H1 (cell line): ENCODE measurements around the gene B4GALNT3. TPM values are rescaled to one million over a fixed set of nuclear protein-coding genes. Genes with fewer than 3 reads are reported as not detected.

Source experiments
- CTCF ChIA-PET: fragments of 300-600 bp; sonication (Branson Sonifier 250); formaldehyde crosslinking; loops from one replicate; lab custom pipeline; 2021; ENCODE audit not compliant: partially characterized antibody; lab: Charles Lee
- POLR2A ChIA-PET: fragments of 300-600 bp; sonication (Branson Sonifier 250); formaldehyde crosslinking; loops from one replicate; lab custom pipeline; 2021; ENCODE audit warnings: inconsistent platforms; ENCODE audit not compliant: partially characterized antibody; lab: Charles Lee
- DNase-seq, 2 experiments: peaks; one replicate each; pipeline versions ENCODE4 v3.0.0 to v3.0.0-alpha.2; 2010 to 2022; ENCODE audit warnings: low spot score in 2 of 2, low read depth in 1 of 2, mixed read lengths in 1 of 2
- FAIRE-seq: peaks from 2 replicates; lab custom pipeline; 2011; peaks lifted over from hg19 to GRCh38; lab: Jason Lieb, UNC
- H2AFZ ChIP-seq: 2 replicates; pipeline ENCODE4 v1.8.1; 2012; ENCODE audit warnings: low read length, inconsistent platforms
- H2AK5ac ChIP-seq: 2 replicates; pipeline ENCODE4 v1.6.1; 2013; ENCODE audit warnings: low read depth, low read length
- H2BK120ac ChIP-seq: replicated peaks from 2 replicates; pipeline ENCODE3; 2013; ENCODE audit warnings: low read depth, low read length, inconsistent platforms
- H2BK12ac ChIP-seq: 2 replicates; pipeline ENCODE4 v1.6.1; 2013; ENCODE audit warnings: low read depth, low read length
- H2BK15ac ChIP-seq: 2 replicates; pipeline ENCODE4 v1.6.1; 2013; ENCODE audit warnings: low read length
- H2BK20ac ChIP-seq: 2 replicates; pipeline ENCODE4 v1.6.1; 2013; ENCODE audit warnings: low read length
- H2BK5ac ChIP-seq: 2 replicates; pipeline ENCODE4 v1.6.1; 2013; ENCODE audit warnings: low read depth, low read length
- H3K14ac ChIP-seq: 2 replicates; pipeline ENCODE4 v1.6.1; 2013; ENCODE audit warnings: inconsistent platforms; ENCODE audit not compliant: insufficient read length
- H3K18ac ChIP-seq: 2 replicates; pipeline ENCODE4 v1.6.1; 2013; ENCODE audit warnings: low read length; ENCODE audit errors: extremely low read depth
- H3K23ac ChIP-seq: 2 replicates; pipeline ENCODE4 v1.6.1; 2013; ENCODE audit warnings: inconsistent platforms; ENCODE audit not compliant: insufficient read length
- H3K23me2 ChIP-seq: 2 replicates; pipeline ENCODE4 v1.6.1; 2013; ENCODE audit warnings: low read depth, low read length
- H3K27ac ChIP-seq: 2 replicates; pipeline ENCODE4 v1.6.1; 2011; ENCODE audit warnings: low read depth, low read length, inconsistent platforms
- H3K27me3 ChIP-seq, 4 experiments: replicated peaks in 1 of 4; 1 replicate in 1 of 4; 2 replicates in 3 of 4; pipeline versions ENCODE4 v1.6.1 to v1.8.1; 2011 to 2013; ENCODE audit warnings: low read length in 3 of 4, mild to moderate bottlenecking in 3 of 4, inconsistent platforms in 2 of 4, mixed read lengths in 2 of 4, moderate library complexity in 1 of 4; ENCODE audit not compliant: control insufficient read depth in 3 of 4, insufficient read depth in 3 of 4; ENCODE audit errors: extremely low read depth in 1 of 4
- H3K36me3 ChIP-seq, 4 experiments: 2 replicates each; pipeline versions ENCODE4 v1.6.1 to v1.8.1; 2011 to 2013; ENCODE audit warnings: mild to moderate bottlenecking in 4 of 4, low read length in 3 of 4, moderate library complexity in 2 of 4, control low read depth in 1 of 4, inconsistent platforms in 1 of 4; ENCODE audit not compliant: insufficient read depth in 4 of 4, control insufficient read depth in 2 of 4
- H3K4ac ChIP-seq: replicated peaks from 2 replicates; pipeline ENCODE3; 2013; ENCODE audit warnings: low read length, low read depth, mixed read lengths, inconsistent platforms; ENCODE audit not compliant: insufficient read length
- H3K4me1 ChIP-seq, 4 experiments: replicated peaks in 1 of 4; 1 replicate in 1 of 4; 2 replicates in 3 of 4; pipeline versions ENCODE4 v1.6.1 to v1.8.1; 2011 to 2013; ENCODE audit warnings: low read length in 3 of 4, inconsistent platforms in 2 of 4, mixed read lengths in 1 of 4; ENCODE audit not compliant: insufficient read depth in 4 of 4, control insufficient read depth in 3 of 4
- H3K4me2 ChIP-seq, 2 experiments: 2 replicates each; pipeline versions ENCODE4 v1.6.1 to v1.8.1; 2011 to 2013; ENCODE audit warnings: low read depth in 2 of 2, low read length in 2 of 2, control low read depth in 1 of 2, inconsistent platforms in 1 of 2, mild to moderate bottlenecking in 1 of 2; ENCODE audit not compliant: insufficient read depth in 1 of 2
- H3K4me3 ChIP-seq, 4 experiments: fragments of 200-600, 300-600 bp in 1 of 4; sonication (generic), shearing (Covaris generic), sonication (Bioruptor Twin) in 1 of 4; 2 replicates each; pipeline versions ENCODE4 v1.5.1 to v1.8.1; 2011 to 2016; ENCODE audit warnings: low read length in 4 of 4, low read depth in 3 of 4, control low read depth in 2 of 4, inconsistent platforms in 2 of 4, mild to moderate bottlenecking in 2 of 4, mixed read lengths in 1 of 4, moderate library complexity in 1 of 4; ENCODE audit not compliant: insufficient read depth in 2 of 4; ENCODE audit errors: extremely low read depth in 1 of 4
- H3K56ac ChIP-seq: replicated peaks from 2 replicates; pipeline ENCODE3; 2013; ENCODE audit warnings: low read depth, mild to moderate bottlenecking, mixed read lengths, low read length, inconsistent platforms; ENCODE audit not compliant: insufficient read length
- H3K79me1 ChIP-seq: 2 replicates; pipeline ENCODE4 v1.6.1; 2013; ENCODE audit warnings: low read depth, low read length, control low read depth
- H3K79me2 ChIP-seq, 2 experiments: 2 replicates each; pipeline versions ENCODE4 v1.6.1 to v1.8.1; 2012 to 2013; ENCODE audit warnings: low read length in 2 of 2, mild to moderate bottlenecking in 2 of 2, inconsistent platforms in 1 of 2; ENCODE audit not compliant: insufficient read depth in 2 of 2, control insufficient read depth in 1 of 2
- H3K9ac ChIP-seq, 4 experiments: replicated peaks in 1 of 4; 1 replicate in 1 of 4; 2 replicates in 3 of 4; pipeline versions ENCODE4 v1.6.1 to v1.8.1; 2011 to 2013; ENCODE audit warnings: low read depth in 3 of 4, low read length in 3 of 4, control low read depth in 2 of 4, mild to moderate bottlenecking in 2 of 4, moderate library complexity in 2 of 4, inconsistent platforms in 1 of 4; ENCODE audit errors: extremely low read depth in 1 of 4
- H3K9me3 ChIP-seq, 2 experiments: 2 replicates each; pipeline versions ENCODE4 v1.6.1 to v1.8.1; 2012 to 2013; ENCODE audit warnings: mild to moderate bottlenecking in 2 of 2, moderate library complexity in 2 of 2, control low read depth in 1 of 2, inconsistent platforms in 1 of 2, low read depth in 1 of 2, low read length in 1 of 2, mixed read lengths in 1 of 2; ENCODE audit not compliant: insufficient read depth in 2 of 2
- H4K20me1 ChIP-seq, 2 experiments: replicated peaks in 1 of 2; 2 replicates each; pipeline versions ENCODE3 to v1.8.1; 2011 to 2013; ENCODE audit warnings: inconsistent platforms in 2 of 2, low read length in 2 of 2, mild to moderate bottlenecking in 1 of 2; ENCODE audit not compliant: insufficient read depth in 2 of 2, control insufficient read depth in 1 of 2
- H4K5ac ChIP-seq: 2 replicates; pipeline ENCODE4 v1.6.1; 2013; ENCODE audit warnings: low read length, low read depth, mixed read lengths, inconsistent platforms; ENCODE audit not compliant: insufficient read length
- H4K8ac ChIP-seq: 2 replicates; pipeline ENCODE4 v1.8.0; 2013; ENCODE audit warnings: mild to moderate bottlenecking, moderate library complexity, low read length, inconsistent platforms; ENCODE audit not compliant: insufficient read depth; ENCODE audit errors: extremely low read depth
- H4K91ac ChIP-seq: replicated peaks from 2 replicates; pipeline ENCODE3; 2013; ENCODE audit warnings: low read length, mixed read lengths, inconsistent platforms; ENCODE audit not compliant: insufficient read length
- ASH2L ChIP-seq: fragments of 200-600, 300-600 bp; sonication (generic); IDR thresholded peaks from one replicate; pipeline ENCODE4 v1.7.1; 2017; ENCODE audit warnings: low read length
- ATF3 ChIP-seq: IDR thresholded peaks from 2 replicates; pipeline ENCODE4 v1.6.1; 2011; ENCODE audit warnings: low read depth, mild to moderate bottlenecking, low read length; ENCODE audit not compliant: insufficient read depth
- CHD1 ChIP-seq: IDR thresholded peaks from 2 replicates; pipeline ENCODE4 v1.6.1; 2012; ENCODE audit warnings: low read depth, low read length, improper control_type of control experiment
- EGR1 ChIP-seq: IDR thresholded peaks from 2 replicates; pipeline ENCODE4 v1.6.1; 2011; ENCODE audit warnings: low read depth, low read length, borderline replicate concordance
- HDAC2 ChIP-seq, 2 experiments: fragments of 300-600 bp in 1 of 2; sonication (generic) in 1 of 2; IDR thresholded peaks; 2 replicates each; pipeline ENCODE4 v1.6.1; 2011 to 2012; ENCODE audit warnings: low read depth in 2 of 2, low read length in 2 of 2, mild to moderate bottlenecking in 2 of 2, moderate library complexity in 2 of 2, borderline replicate concordance in 1 of 2, inconsistent platforms in 1 of 2
- KDM4A ChIP-seq: IDR thresholded peaks from one replicate; pipeline ENCODE4 v1.7.1; 2012; ENCODE audit warnings: low read depth, mild to moderate bottlenecking, moderate library complexity, low read length, inconsistent platforms; ENCODE audit not compliant: severe bottlenecking
- KDM5A ChIP-seq: fragments of 200-600 bp; IDR thresholded peaks from 2 replicates; pipeline ENCODE4 v1.7.1; 2012; ENCODE audit warnings: mild to moderate bottlenecking, low read length, inconsistent platforms, mixed read lengths
- RNF2 ChIP-seq: fragments of 200-900, 300-1000 bp; sonication (generic); IDR thresholded peaks from 2 replicates; pipeline ENCODE4 v1.7.1; 2016; ENCODE audit warnings: borderline replicate concordance, low read depth, mild to moderate bottlenecking, antibody characterized with exemption, low read length; ENCODE audit not compliant: poor library complexity, severe bottlenecking; ENCODE audit errors: missing control alignments
- SP2 ChIP-seq: IDR thresholded peaks from 2 replicates; pipeline ENCODE4 v1.6.1; 2012; ENCODE audit warnings: mild to moderate bottlenecking, low read length, inconsistent platforms
- TAF1 ChIP-seq: IDR thresholded peaks from 2 replicates; pipeline ENCODE4 v1.6.1; 2011; ENCODE audit warnings: mild to moderate bottlenecking, low read depth, low read length
- USF2 ChIP-seq: IDR thresholded peaks from 2 replicates; pipeline ENCODE4 v1.6.1; 2011; ENCODE audit warnings: low read length, improper control_type of control experiment
- WGBS, 2 experiments: shearing (Covaris generic) in 1 of 2; methylation state at CpG; one replicate each; pipeline versions ENCODE4 v1.1.6 to v1.1.7; 2013 to 2015; ENCODE audit warnings: low lambda C conversion rate in 2 of 2, mixed read lengths in 2 of 2, inconsistent platforms in 1 of 2, low coverage in 1 of 2, missing lambda C conversion rate in 1 of 2; ENCODE audit not compliant: insufficient replicate concordance in 2 of 2, insufficient coverage in 1 of 2, insufficient read length in 1 of 2; ENCODE audit errors: extremely low coverage in 1 of 2, missing lambda C conversion rate in 1 of 2; 5-methylcytosine and 5-hydroxymethylcytosine counted together
- polyA plus RNA-seq, 7 experiments: library from polyadenylated mRNA; depleted of rRNA in 3 of 7; stranded (reverse) in 5 of 7; unstranded in 2 of 7; fragments of >200 nt in 5 of 7; fragments of 200-250 nt in 2 of 7; gene quantifications; 1 replicate in 5 of 7; 2 replicates in 1 of 7; 4 replicates in 1 of 7; pipeline versions ENCODE4 v1.2.1 to v1.2.3, GENCODE V29; 2011 to 2013; ENCODE audit warnings: missing spikeins in 2 of 7, mixed read lengths in 2 of 7
- total RNA-seq: library from RNA; stranded (reverse); fragmentation: NEBNext Ultra II Directional; extraction: Animal tissue kit (Norgen Biotek cat#: 25700); gene quantifications from 2 replicates; pipeline ENCODE4 v1.2.1, GENCODE V29; 2021

The B4GALNT3 gene
- total and polyA plus RNA-seq, 2 of the 8 experiments (the other 6 are each of a cell fraction or from before 2014, with no cell fraction given), result 12.5 to 20.3 TPM

GRCh38 chr12:512933-513332 lies 53.2 kb downstream of the B4GALNT3 start:
- Histone ChIP-seq H3K27me3 (no peaks in the 10 kb centered on the region), H3K23ac (no peak overlapping the region), H2BK15ac (no peak overlapping the region), H2BK5ac (no peak overlapping the region), H3K4ac (no peak overlapping the region), H3K4me3 (no peak overlapping the region), H3K36me3 (no peaks in the 10 kb centered on the region), H3K18ac (no peak overlapping the region), H2BK120ac (no peak overlapping the region), H3K4me2 (no peak overlapping the region), H3K23me2 (peaks cover 4% of the 10 kb centered on the region; the same call in 1 of the 2 replicates), H3K27ac (no peak overlapping the region), H4K8ac (no peak overlapping the region), H3K9ac (no peak overlapping the region), H4K91ac (no peak overlapping the region), H2AK5ac (no peak overlapping the region; the same call in 1 of the 2 replicates), H3K79me2 (no peaks in the 10 kb centered on the region), H3K79me1 (no peaks in the 10 kb centered on the region), H2BK20ac (no peak overlapping the region), H3K56ac (no peak overlapping the region), H4K20me1 (no peaks in the 10 kb centered on the region), H3K4me1 (peaks cover 13 to 20% (median 15%) of the 10 kb centered on the region in 4 experiments), H3K14ac (no peak overlapping the region), H4K5ac (no peak overlapping the region), H3K9me3 (no peaks in the 10 kb centered on the region), H2AFZ (no peak overlapping the region), H2BK12ac (no peak overlapping the region)
- FAIRE-seq (no peak), DNase-seq (no peak)
- WGBS, 2 experiments, result 90 to 100% methylated on average over 5 to 6 of the region's 6 CpGs
- POLR2A ChIA-PET, result no interaction called here
- TF ChIP-seq TAF1, result no peak
- no peak for TF ChIP-seq KDM5A
- TF ChIP-seq EGR1, result no peak
- no peak for TF ChIP-seq RNF2
- TF ChIP-seq KDM4A, result no peak
- no peak for TF ChIP-seq ATF3
- TF ChIP-seq HDAC2 (IDR thresholded peaks at IDR 0.05; ENCODE audit: borderline replicate concordance in 1 of 2, low read depth in 2 of 2, low read length in 2 of 2), result no peak
- TF ChIP-seq ASH2L, result no peak
- no peak for TF ChIP-seq SP2
- no peak for TF ChIP-seq CHD1
- TF ChIP-seq USF2, result no peak
- CTCF ChIA-PET, result no interaction called here
